Placental epithelial cell (primary cell): ENCODE measurements around the gene WSCD1. TPM values are rescaled to one million over a fixed set of nuclear protein-coding genes. Genes with fewer than 3 reads are reported as not detected.

Source experiments
- total RNA-seq: library from RNA; depleted of rRNA; stranded (reverse); fragments of >200 nt; gene quantifications from 2 replicates; pipeline ENCODE4 v1.2.3, GENCODE V29; 2012

Gene WSCD1
- total RNA-seq, result not detected in 2 replicates

DNA sequence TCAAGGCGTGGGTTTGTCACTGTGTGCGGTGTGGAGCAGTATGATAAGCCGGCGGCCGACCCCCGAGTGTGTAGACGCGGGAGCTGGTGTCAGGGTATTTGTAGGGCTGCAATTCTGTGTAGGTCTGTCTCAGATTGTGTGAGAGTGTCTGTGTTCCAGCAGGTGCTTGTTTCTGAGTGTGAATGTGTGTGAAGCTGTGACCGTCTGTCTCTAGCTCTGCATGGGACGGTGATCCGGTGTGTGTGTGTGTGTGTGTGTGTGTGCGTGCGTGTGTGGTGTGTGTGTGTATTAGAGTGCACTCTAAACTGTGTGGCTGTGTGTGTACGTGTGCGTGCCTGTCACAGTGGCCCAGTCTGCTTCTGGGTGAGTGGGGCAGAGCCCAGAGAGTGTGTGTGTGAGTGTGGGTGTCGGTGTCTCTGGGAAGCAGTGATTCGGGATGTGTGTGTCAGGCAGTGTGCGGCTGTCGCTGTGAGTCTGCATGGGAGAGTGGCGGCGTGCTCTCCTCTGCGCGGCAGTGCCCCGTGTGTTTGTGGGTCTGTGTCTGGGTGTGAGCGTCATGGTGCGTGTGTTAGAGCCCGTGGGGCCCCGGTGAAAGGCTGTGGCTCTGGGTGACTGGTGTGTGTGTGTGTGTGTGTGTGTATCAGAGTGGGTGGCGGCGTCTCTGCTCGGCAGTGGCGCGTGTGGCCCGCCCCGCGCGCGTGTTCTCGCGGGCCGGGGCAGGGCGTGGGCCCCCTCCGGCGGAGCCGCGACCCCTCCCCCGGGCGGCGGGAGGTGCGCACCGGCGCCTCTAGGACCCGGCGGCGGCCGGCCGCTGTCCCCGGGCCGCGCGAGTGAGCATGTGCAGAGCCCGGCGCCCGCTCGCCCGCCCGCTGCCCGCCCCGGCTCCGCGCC lies at the start of gene WSCD1:
WSCD1 (plus strand) TSS at position 841 of the 891 bp plus-strand sequence. CDS start 10,280 bp downstream, outside the sequence.

